Suprapubic skin (tissue), 3 donors: ENCODE measurements around the gene GPBAR1.
A peak's percentile ranks its signal among the peaks of the same experiment; 100 is the strongest.

Experiments
- POLR2AphosphoS5 ChIP-seq, 3 donors: sonication (generic); formaldehyde crosslinking; IDR thresholded peaks; one replicate each; pipeline ENCODE4 v1.6.1; 2017; ENCODE audit warnings: antibody characterized with exemption in 3 of 3
- TF ChIP-seq, protein P1 (sequence below), 2 donors: fragments of 200-600 bp in 1 of 2; fragments of 450-650 bp in 1 of 2; sonication (generic) in 1 of 2; IDR thresholded peaks; one replicate each; pipeline ENCODE4 v1.5.1; 2016 to 2019; ENCODE audit warnings: antibody characterized with exemption in 2 of 2, mild to moderate bottlenecking in 1 of 2, moderate library complexity in 1 of 2

GRCh38 chr2:218230882-218231281 lies 29.9 kb upstream of the GPBAR1 start:
- TF ChIP-seq, protein P1, sequence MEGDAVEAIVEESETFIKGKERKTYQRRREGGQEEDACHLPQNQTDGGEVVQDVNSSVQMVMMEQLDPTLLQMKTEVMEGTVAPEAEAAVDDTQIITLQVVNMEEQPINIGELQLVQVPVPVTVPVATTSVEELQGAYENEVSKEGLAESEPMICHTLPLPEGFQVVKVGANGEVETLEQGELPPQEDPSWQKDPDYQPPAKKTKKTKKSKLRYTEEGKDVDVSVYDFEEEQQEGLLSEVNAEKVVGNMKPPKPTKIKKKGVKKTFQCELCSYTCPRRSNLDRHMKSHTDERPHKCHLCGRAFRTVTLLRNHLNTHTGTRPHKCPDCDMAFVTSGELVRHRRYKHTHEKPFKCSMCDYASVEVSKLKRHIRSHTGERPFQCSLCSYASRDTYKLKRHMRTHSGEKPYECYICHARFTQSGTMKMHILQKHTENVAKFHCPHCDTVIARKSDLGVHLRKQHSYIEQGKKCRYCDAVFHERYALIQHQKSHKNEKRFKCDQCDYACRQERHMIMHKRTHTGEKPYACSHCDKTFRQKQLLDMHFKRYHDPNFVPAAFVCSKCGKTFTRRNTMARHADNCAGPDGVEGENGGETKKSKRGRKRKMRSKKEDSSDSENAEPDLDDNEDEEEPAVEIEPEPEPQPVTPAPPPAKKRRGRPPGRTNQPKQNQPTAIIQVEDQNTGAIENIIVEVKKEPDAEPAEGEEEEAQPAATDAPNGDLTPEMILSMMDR (IDR thresholded peaks at IDR 0.05) = peak in 1 of 2 donors; percentile 12
- TF ChIP-seq POLR2AphosphoS5 (IDR thresholded peaks at IDR 0.05) = no peak
